Measurements from ENCODE around the gene PFKFB4. TPM values are rescaled to one million over a fixed set of nuclear protein-coding genes. Genes with fewer than 3 reads are reported as not detected.

PFKFB4 gene
- total RNA-seq, 1 donor from 2014 or later, result 19.9 TPM

- Mint-ChIP-seq H3K27me3 (ENCODE audit: low read depth) (no peaks in the 10 kb centered on the region), H3K36me3 (ENCODE audit: low read depth) (peaks cover 37% of the 10 kb centered on the region), H3K4me1 (ENCODE audit: low read depth) (peaks cover 63% of the 10 kb centered on the region), H3K9me3 (ENCODE audit: low read depth) (no peaks in the 10 kb centered on the region), H3K27ac (ENCODE audit: unreplicated experiment) (peak overlapping the region; percentile 97), H3K4me3 (ENCODE audit: unreplicated experiment) (peak overlapping the region; percentile 58)
- no peak for DNase-seq (ENCODE audit: low spot score)
- TF ChIP-seq, protein P1, sequence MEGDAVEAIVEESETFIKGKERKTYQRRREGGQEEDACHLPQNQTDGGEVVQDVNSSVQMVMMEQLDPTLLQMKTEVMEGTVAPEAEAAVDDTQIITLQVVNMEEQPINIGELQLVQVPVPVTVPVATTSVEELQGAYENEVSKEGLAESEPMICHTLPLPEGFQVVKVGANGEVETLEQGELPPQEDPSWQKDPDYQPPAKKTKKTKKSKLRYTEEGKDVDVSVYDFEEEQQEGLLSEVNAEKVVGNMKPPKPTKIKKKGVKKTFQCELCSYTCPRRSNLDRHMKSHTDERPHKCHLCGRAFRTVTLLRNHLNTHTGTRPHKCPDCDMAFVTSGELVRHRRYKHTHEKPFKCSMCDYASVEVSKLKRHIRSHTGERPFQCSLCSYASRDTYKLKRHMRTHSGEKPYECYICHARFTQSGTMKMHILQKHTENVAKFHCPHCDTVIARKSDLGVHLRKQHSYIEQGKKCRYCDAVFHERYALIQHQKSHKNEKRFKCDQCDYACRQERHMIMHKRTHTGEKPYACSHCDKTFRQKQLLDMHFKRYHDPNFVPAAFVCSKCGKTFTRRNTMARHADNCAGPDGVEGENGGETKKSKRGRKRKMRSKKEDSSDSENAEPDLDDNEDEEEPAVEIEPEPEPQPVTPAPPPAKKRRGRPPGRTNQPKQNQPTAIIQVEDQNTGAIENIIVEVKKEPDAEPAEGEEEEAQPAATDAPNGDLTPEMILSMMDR (IDR thresholded peaks at IDR 0.05), result no peak
These were observed 42.5 kb upstream of the PFKFB4 start for GRCh38 chr3:48599077-48599501.

GRCh38 chr3:48598323-48599076, 41.9 kb upstream of the PFKFB4 start:
- no peak for DNase-seq (ENCODE audit: low spot score)
- peaks cover 34% of the 10 kb centered on the region for H3K36me3 Mint-ChIP-seq (ENCODE audit: low read depth)
- no peaks in the 10 kb centered on the region for H3K27me3 Mint-ChIP-seq (ENCODE audit: low read depth)
- peak overlapping the region; percentile 97 for H3K27ac Mint-ChIP-seq (ENCODE audit: unreplicated experiment)
- no peaks in the 10 kb centered on the region for H3K9me3 Mint-ChIP-seq (ENCODE audit: low read depth)
- TF ChIP-seq, protein P1 (IDR thresholded peaks at IDR 0.05), result peak; percentile 26
- H3K4me1 Mint-ChIP-seq (ENCODE audit: low read depth), result peaks cover 63% of the 10 kb centered on the region
- peak overlapping the region; percentile 58 for H3K4me3 Mint-ChIP-seq (ENCODE audit: unreplicated experiment)

DNA sequence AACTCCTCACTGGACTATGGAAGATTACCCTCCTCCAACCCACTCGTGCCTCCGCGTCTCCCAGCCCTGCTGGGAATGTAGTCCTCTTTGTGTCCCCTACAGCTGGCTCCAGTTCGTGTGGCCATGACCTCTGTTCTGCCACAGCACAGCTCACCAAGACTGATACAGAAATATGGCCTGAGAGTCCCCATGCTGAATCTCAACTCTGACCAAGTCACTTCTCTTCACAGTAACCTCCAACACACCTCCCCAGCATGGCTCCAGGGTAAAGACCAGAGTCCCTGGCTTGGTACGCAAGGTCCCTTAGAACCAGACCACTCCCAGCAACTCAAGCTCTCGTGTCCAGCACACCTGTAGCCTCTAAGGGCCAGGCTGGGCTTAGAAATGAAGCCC, 40.8 kb upstream of the PFKFB4 start:
- Mint-ChIP-seq H3K4me3 (ENCODE audit: unreplicated experiment) (no peak overlapping the region), H3K27ac (ENCODE audit: unreplicated experiment) (peak overlapping the region; percentile 97), H3K36me3 (ENCODE audit: low read depth) (peaks cover 26% of the 10 kb centered on the region), H3K27me3 (ENCODE audit: low read depth) (no peaks in the 10 kb centered on the region), H3K9me3 (ENCODE audit: low read depth) (no peaks in the 10 kb centered on the region), H3K4me1 (ENCODE audit: low read depth) (peaks cover 63% of the 10 kb centered on the region)
- DNase-seq (ENCODE audit: low spot score), result no peak
- TF ChIP-seq, protein P1 (IDR thresholded peaks at IDR 0.05), result no peak

DNA sequence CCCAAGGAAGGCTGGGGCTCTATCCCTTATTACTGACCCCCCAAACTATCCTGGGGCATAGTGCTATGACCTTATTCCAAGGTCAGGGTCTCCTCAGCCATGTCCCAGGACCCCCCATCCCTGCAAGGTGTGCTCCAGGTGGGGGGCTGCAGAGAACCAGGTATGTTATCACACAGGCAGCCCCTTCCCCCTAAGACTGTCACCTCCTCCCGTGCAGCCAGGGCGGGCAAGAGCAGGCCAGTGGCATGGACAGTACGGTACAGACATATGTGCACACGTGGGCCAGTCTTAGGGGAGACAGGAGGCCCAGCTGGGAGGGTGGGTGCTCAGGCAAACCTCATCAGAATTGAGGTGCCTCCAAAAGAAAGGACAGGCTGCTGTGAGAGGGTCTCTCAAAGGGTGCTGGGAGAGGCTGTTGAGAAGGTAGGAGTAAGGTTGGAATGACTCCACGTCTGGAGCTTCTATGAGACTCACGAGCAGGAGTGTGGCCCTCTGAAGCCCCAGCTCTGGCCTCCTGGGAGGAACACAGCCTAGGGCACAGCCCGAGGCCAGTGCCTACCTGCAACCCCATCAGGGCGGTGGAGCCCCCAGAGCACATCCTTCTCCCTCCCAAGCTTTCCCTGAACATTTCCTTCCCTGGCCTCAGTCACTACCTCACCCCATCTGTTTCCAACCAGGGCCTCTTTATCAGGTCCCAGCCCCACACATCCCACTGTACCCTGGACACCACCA, 40.2 kb upstream of the PFKFB4 start:
- Mint-ChIP-seq H3K27ac (ENCODE audit: unreplicated experiment) (peak overlapping the region; percentile 97), H3K36me3 (ENCODE audit: low read depth) (peaks cover 23% of the 10 kb centered on the region), H3K27me3 (ENCODE audit: low read depth) (no peaks in the 10 kb centered on the region), H3K9me3 (ENCODE audit: low read depth) (no peaks in the 10 kb centered on the region), H3K4me1 (ENCODE audit: low read depth) (peaks cover 63% of the 10 kb centered on the region), H3K4me3 (ENCODE audit: unreplicated experiment) (no peak overlapping the region)
- TF ChIP-seq, protein P1 (IDR thresholded peaks at IDR 0.05), result no peak
- DNase-seq (ENCODE audit: low spot score), result no peak

DNA sequence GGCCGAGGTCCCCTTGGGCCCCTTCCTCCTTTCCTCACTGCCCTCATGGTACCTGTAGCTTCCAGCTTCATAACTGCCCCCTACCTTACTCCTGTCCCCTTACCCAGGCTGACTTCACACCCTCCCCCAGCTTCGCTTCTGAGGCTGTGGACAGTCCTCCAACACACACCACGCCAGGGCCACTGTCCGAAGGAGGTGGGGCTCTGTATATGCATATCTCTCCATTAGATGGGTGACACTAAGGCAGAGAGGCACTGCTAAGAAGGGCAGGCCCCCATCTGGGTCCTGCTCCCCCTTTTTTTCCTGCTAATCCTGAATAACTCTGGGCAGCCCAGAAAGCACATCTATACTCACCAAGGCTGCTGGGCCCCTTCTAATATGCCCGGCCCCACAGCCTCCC, 39.6 kb upstream of the PFKFB4 start:
- Mint-ChIP-seq H3K4me3 (ENCODE audit: unreplicated experiment) (peak overlapping the region; percentile 13), H3K4me1 (ENCODE audit: low read depth) (peaks cover 63% of the 10 kb centered on the region), H3K36me3 (ENCODE audit: low read depth) (peaks cover 23% of the 10 kb centered on the region), H3K27me3 (ENCODE audit: low read depth) (no peaks in the 10 kb centered on the region), H3K27ac (ENCODE audit: unreplicated experiment) (peak overlapping the region; percentile 97), H3K9me3 (ENCODE audit: low read depth) (no peaks in the 10 kb centered on the region)
- TF ChIP-seq, protein P1 (IDR thresholded peaks at IDR 0.05), result no peak
- no peak for DNase-seq (ENCODE audit: low spot score)
